Left cardiac atrium (tissue), 4 donors: Measurements from ENCODE around the gene GFRA1. TPM values are rescaled to one million over a fixed set of nuclear protein-coding genes. Genes with fewer than 3 reads are reported as not detected.

Experiments
- ATAC-seq, 2 donors: fragments of 200-7000 bp; cut with Tn5 transposase; one replicate each; pipeline ENCODE4 v1.9.1; 2020; ENCODE audit warnings: mild to moderate bottlenecking in 2 of 2, moderate library complexity in 2 of 2
- DNase-seq: peaks from one replicate; pipeline ENCODE4 v3.0.0-alpha.2; 2020
- intact Hi-C, 2 donors: fragments of 100-400 bp; cut with DNase I; formaldehyde crosslinking; loops; one replicate each; pipeline versions ENCODE4 v1.14.1 to v1.15.1; 2022 to 2023
- total RNA-seq, 2 donors: library from RNA; stranded (reverse); fragmentation: NEBNext Ultra II Directional; extraction: Animal tissue kit (Norgen Biotek cat#: 25700); gene quantifications; one replicate each; pipeline ENCODE4 v1.2.1, GENCODE V29; 2021
- donor health status: DM: no; HTN: yes; CAD: no.
- donor health status: DM: no; HTN: yes; CAD: no; lungs with severe emphysema.
- donor health status: DM: yes; HTN: yes; CAD: no.
- donor health status: Dilated cardiomyopathy.

Gene GFRA1
- total RNA-seq, 2 donors from 2014 or later, result 4.9 to 12.1 TPM

DNA sequence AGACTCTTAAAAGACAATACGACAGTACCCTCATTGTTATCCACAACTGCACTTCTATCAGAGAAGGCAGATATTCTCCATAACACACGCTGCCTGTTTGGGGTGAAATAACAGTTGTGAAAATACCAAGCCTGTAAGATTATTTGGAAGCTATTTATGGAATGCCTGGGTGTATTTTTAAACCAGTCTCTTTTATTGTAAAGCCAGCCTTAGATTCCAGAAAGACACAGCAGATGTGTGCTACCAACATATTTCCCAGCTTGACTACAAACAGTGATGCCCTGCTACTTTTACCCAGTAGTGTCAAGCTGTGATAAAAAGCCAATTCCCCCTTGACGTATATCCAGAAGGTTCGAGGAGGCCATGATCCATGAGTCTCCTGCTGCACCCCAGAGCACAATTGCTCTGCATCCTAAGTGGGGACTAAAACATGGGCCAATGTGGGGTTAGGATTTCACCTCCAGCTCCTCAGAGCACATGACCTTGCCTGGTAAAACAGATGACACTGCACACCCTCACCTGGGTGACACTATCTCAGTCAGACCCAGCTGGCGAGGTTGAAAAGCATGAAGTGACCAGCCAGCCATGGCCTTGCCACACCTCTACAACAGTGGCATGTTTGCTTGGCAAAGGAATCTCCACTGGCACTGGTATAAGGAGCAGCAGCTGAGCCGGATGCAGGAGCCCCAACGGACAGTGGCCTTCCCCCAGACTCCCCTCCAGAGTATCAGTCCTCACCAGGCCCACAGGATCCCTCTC lies 62.2 kb downstream of the GFRA1 start:
- intact Hi-C loops, result no loop called here
- ATAC-seq (no peak), DNase-seq (no peak)

DNA sequence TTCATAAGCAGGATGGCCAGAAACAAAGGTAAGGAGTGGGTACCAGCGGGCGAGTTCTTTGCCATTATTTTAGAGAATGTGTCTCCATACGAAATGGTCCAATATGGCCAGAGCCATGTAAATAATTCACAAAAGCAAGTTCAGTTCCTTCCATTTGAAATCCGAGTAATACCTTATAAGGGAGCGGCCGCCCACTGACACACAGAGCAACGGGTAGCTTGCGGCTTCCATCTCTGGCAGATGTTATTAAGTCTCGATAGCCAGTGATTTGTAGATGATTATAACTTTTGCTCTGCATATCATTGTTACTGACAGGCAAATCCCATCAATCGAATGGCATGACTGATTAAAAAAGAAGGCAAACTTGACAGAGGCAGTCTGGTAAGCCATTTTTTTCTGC lies 63.2 kb downstream of the GFRA1 start:
- DNase-seq (no peak), ATAC-seq (no peak)
- intact Hi-C loops, result no loop called here

DNA sequence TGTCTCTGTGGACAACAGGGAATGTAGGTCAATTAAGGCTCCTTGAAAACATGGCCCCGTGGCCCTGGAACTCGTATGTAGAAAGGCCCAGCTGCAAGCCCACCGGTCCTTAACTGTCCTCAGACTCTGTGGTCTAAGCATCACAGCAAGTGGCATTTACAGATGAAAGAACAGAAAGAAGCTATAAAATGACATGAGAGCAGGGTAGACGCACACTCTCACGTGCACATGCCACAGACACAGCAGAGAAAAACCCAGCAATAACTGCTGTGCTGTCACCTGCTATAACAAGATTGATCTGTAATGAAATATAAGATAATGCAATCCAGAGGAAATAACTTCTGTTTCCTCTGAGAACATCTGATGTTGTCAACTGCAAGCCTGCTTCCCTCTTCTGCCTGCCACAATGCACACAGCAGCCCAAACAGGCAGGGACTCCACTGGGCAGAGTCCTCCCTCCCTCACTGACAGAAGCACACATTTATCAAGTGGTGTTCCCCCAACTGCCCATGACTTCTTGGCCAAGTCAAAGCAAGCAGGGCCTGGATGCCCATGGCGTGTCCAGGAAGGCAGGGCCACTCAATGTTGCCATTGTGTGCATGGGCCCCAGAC lies 63.9 kb downstream of the GFRA1 start:
- no peak for DNase-seq
- no peak for ATAC-seq
- intact Hi-C loops, result no loop called here

DNA sequence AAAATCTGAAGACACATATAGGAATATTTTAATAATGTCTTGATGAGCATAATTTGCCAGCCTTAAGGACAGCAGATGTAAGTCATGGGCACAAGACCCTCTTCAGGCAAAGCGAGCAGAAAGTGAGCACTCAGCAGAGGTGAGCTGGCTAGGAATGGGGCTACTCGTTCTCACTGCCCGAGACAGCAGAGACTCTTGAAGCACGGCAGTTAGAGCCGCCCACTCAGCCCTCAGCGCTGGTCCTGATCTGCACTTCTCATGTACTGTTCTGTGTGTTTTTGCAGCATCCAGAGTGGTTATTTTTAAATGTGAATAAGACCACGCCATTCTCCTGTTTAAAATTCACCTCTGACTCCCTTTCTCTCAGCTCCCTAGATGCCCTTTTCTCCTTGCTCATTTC lies 65.3 kb downstream of the GFRA1 start:
- DNase-seq (no peak), ATAC-seq (no peak)
- intact Hi-C loops, result no loop called here

DNA sequence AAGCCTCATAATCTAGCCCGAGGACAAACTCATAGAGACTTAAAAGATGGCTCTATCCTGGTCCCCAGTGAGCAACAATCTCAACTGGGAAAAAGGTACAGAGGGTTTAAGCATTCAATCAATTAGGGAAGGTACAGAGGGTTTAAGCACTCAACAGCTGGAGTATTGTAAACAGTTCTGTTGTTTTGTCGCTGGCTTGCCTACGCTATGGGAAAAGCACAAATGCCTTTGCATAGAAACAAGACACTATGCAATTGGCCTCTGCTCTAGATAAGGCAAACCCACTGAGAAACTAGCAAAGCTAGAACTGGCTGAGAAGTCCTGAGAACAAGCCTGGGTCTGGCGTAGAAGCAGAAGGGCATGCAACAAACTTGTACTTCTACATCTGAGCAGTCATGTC lies 69.3 kb downstream of the GFRA1 start:
- intact Hi-C loops, result no loop called here
- no peak for ATAC-seq
- DNase-seq, result no peak

- intact Hi-C loops, result no loop called here
- ATAC-seq (no peak), DNase-seq (no peak)
Measured at GRCh38 chr10:116201670-116202430, 71.2 kb downstream of the GFRA1 start.

- intact Hi-C loops, result no loop called here
- DNase-seq, result no peak
- no peak for ATAC-seq
Measured at GRCh38 chr10:116201011-116201410, 72.0 kb downstream of the GFRA1 start.

GRCh38 chr10:116198676-116199035 lies 74.3 kb downstream of the GFRA1 start:
- intact Hi-C loops, result no loop called here
- ATAC-seq (no peak), DNase-seq (no peak)

- DNase-seq, result no peak
- intact Hi-C loops, result no loop called here
- ATAC-seq, result no peak
Measured at GRCh38 chr10:116197946-116198675, 74.9 kb downstream of the GFRA1 start.

GRCh38 chr10:116195583-116195982 lies 77.4 kb downstream of the GFRA1 start:
- DNase-seq (no peak), ATAC-seq (no peak)
- intact Hi-C loops, result no loop called here

DNA sequence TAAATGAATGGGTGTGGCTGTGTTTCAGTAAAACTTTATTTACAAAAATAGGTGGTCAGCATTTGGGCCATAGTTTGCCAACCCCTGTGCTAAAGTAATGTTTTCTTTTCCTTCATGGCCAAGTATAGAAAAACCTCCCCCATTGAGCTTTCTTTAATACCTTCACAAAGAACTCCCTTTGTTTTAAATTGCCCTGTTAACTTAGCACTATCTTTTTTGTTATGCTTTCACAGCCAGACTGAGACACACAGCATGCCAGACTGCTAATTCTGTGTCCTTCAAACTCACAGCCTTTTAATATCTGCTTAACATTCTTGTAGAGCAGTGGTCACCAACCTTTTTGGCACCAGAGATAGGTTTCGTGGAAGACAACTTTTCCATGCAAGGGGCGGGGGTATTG lies 78.0 kb downstream of the GFRA1 start:
- no peak for ATAC-seq
- no peak for DNase-seq
- intact Hi-C loops, result no loop called here

GRCh38 chr10:116194061-116194460 lies 78.9 kb downstream of the GFRA1 start:
- intact Hi-C loops, result no loop called here
- ATAC-seq (no peak), DNase-seq (no peak)

- intact Hi-C loops, result no loop called here
- ATAC-seq (no peak), DNase-seq (no peak)
Measured at GRCh38 chr10:116190883-116191282, 82.1 kb downstream of the GFRA1 start.

- DNase-seq (no peak), ATAC-seq (peak in 1 of 2 donors; percentile 81)
- intact Hi-C loops, result no loop called here
Measured at GRCh38 chr10:116186273-116186672, 86.7 kb downstream of the GFRA1 start.

GRCh38 chr10:116185199-116185867 lies 87.7 kb downstream of the GFRA1 start:
- ATAC-seq (no peak), DNase-seq (no peak)
- intact Hi-C loops, result no loop called here

DNA sequence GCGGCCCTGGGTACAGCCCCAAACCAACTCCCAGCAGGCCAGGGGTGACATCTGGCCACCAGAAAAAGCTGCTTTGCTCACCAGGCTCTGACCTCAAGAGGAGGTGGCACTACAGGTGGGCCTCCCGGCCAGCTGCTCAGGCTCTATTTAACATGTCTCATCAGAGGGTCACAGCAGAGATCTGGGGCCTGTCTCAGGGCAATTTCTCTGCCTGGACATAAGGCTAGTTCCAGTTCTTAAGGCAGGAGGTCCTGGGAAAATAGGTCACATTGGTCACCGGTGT lies 88.6 kb downstream of the GFRA1 start:
- DNase-seq (no peak), ATAC-seq (no peak)

GRCh38 chr10:116183733-116184511 lies 89.1 kb downstream of the GFRA1 start:
- ATAC-seq, result peak in 1 of 2 donors; percentile 44
- DNase-seq, result no peak
- intact Hi-C loops, result no loop called here

More for the DNA sequence above, 88.6 kb downstream of the GFRA1 start:
- intact Hi-C loops, result no loop called here

DNA sequence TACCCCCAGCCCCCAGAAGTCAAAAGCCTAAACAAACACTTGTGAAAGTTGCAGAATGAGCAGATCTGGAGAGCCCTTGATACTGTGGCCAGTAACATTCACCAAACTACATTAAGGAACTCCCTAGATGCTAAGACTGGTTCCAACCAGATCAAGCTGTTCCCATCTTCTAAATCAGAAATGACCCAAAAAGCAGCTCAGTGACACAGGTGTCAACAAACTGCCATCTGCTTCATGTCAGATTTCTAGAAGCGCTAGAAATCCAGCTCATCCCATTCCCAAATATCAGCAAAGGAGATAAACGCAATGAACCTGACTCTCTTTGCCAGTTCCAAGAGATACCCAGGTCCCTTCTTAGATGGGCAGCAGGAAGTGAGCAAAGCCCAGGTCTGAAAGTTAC lies 90.6 kb downstream of the GFRA1 start:
- ATAC-seq (no peak), DNase-seq (no peak)
- intact Hi-C loops, result no loop called here

DNA sequence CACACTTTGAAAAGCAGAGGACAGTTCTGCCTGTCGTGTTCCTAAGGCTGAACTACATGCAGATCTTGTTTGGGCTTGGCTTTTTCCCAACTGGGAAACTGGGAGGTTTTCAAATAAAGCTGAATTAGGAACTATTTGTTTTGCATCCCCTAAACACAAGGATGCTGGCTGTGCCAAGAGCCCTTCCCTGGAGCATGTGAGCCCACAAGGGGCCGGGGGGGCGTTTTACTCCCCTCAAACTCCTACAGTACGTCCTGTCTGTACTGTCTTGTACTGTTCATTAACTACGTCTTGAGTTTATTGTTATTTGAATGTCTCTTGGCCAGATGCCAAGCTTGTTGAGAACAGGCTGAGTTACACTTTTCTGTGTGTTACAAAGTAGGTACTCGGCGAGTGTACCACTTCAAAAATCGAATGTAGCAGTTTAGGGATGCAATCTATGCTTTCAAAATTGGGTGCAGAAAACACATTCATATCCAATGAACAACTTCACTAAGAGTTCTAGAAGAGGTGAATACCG lies 94.9 kb downstream of the GFRA1 start:
- DNase-seq (no peak), ATAC-seq (no peak)
- intact Hi-C loops, result no loop called here
